Choroid plexus epithelial cell (primary cell): Measurements from ENCODE around the gene WDR73.

Source experiments
- DNase-seq: peaks from one replicate; pipeline ENCODE4 v3.0.0-alpha.2; 2010; ENCODE audit warnings: low read depth
- H3K4me3 ChIP-seq: 2 replicates; pipeline ENCODE4 v1.5.1; 2011; ENCODE audit warnings: low read depth, mild to moderate bottlenecking, control low read depth, low read length, moderate library complexity
- CTCF ChIP-seq: conservative IDR thresholded peaks from 2 replicates; pipeline ENCODE4 v1.5.1; 2011; ENCODE audit warnings: low read depth, mild to moderate bottlenecking, control low read depth, inconsistent platforms, low read length, moderate library complexity

WDR73 gene

GRCh38 chr15:84598250-84598649, 55.8 kb downstream of the WDR73 start:
- H3K4me3 ChIP-seq, result no peak overlapping the region
- no peak for TF ChIP-seq CTCF
- DNase-seq, result peak; percentile 33

- no peak for TF ChIP-seq CTCF
- no peak for DNase-seq
- no peak overlapping the region for H3K4me3 ChIP-seq
Measured at GRCh38 chr15:84597296-84597695, 56.8 kb downstream of the WDR73 start.

GRCh38 chr15:84595660-84596059, 58.4 kb downstream of the WDR73 start:
- no peak for DNase-seq
- no peak for TF ChIP-seq CTCF
- no peak overlapping the region for H3K4me3 ChIP-seq

- no peak for TF ChIP-seq CTCF
- no peak overlapping the region for H3K4me3 ChIP-seq
- no peak for DNase-seq
Measured at GRCh38 chr15:84594617-84595290, 59.3 kb downstream of the WDR73 start.

GRCh38 chr15:84591815-84592214, 62.3 kb downstream of the WDR73 start:
- no peak for TF ChIP-seq CTCF
- no peak for DNase-seq
- H3K4me3 ChIP-seq, result no peak overlapping the region

- no peak overlapping the region for H3K4me3 ChIP-seq
- no peak for TF ChIP-seq CTCF
- peak; percentile 77 for DNase-seq
Measured at GRCh38 chr15:84590406-84590805, 63.7 kb downstream of the WDR73 start.
